H9 (cell line): ENCODE results near the gene ICAM4. TPM values are rescaled to one million over a fixed set of nuclear protein-coding genes. Genes with fewer than 3 reads are reported as not detected.

Experiments
- DNase-seq: peaks from one replicate; pipeline ENCODE4 v3.0.0-alpha.2; 2017
- H2AFZ ChIP-seq: one replicate; pipeline ENCODE4 v1.6.1; 2013; ENCODE audit warnings: mild to moderate bottlenecking, low read length, control low read depth, moderate library complexity
- H2AK5ac ChIP-seq: 2 replicates; pipeline ENCODE4 v1.6.1; 2013; ENCODE audit warnings: low read length, control low read depth, mixed read lengths; ENCODE audit not compliant: insufficient read length
- H2BK120ac ChIP-seq: one replicate; pipeline ENCODE4 v1.6.1; 2013; ENCODE audit warnings: low read depth, mild to moderate bottlenecking, low read length, control low read depth, inconsistent platforms; ENCODE audit not compliant: poor library complexity, severe bottlenecking
- H2BK12ac ChIP-seq: 2 replicates; pipeline ENCODE4 v1.6.1; 2013; ENCODE audit warnings: low read length, control low read depth, mixed read lengths, low read depth; ENCODE audit not compliant: insufficient read length
- H2BK15ac ChIP-seq: 2 replicates; pipeline ENCODE4 v1.6.1; 2013; ENCODE audit warnings: low read depth, low read length, control low read depth
- H2BK20ac ChIP-seq: one replicate; pipeline ENCODE4 v1.6.1; 2013; ENCODE audit warnings: low read depth, mild to moderate bottlenecking, low read length, control low read depth, inconsistent platforms; ENCODE audit not compliant: poor library complexity, severe bottlenecking
- H2BK5ac ChIP-seq: 2 replicates; pipeline ENCODE4 v1.6.1; 2013; ENCODE audit warnings: low read length, control low read depth, mixed read lengths; ENCODE audit not compliant: insufficient read length
- H3K14ac ChIP-seq: 2 replicates; pipeline ENCODE4 v1.6.1; 2013; ENCODE audit warnings: low read length, control low read depth; ENCODE audit not compliant: insufficient read depth
- H3K18ac ChIP-seq: 2 replicates; pipeline ENCODE4 v1.6.1; 2013; ENCODE audit warnings: low read depth, mild to moderate bottlenecking, mixed read lengths, low read length, control low read depth; ENCODE audit not compliant: insufficient read length
- H3K23ac ChIP-seq: 2 replicates; pipeline ENCODE4 v1.6.1; 2013; ENCODE audit warnings: low read length, control low read depth, mixed read lengths, low read depth; ENCODE audit not compliant: insufficient read length
- H3K23me2 ChIP-seq: 2 replicates; pipeline ENCODE4 v1.6.1; 2013; ENCODE audit warnings: low read depth, mild to moderate bottlenecking, mixed read lengths, low read length, control low read depth; ENCODE audit not compliant: insufficient read length, poor library complexity, severe bottlenecking
- H3K27ac ChIP-seq: 2 replicates; pipeline ENCODE4 v1.5.1; 2013; ENCODE audit warnings: low read length, control low read depth, mixed read lengths, low read depth; ENCODE audit not compliant: insufficient read length
- H3K27me3 ChIP-seq: 2 replicates; pipeline ENCODE4 v1.6.1; 2013; ENCODE audit warnings: low read length, control low read depth, inconsistent platforms; ENCODE audit not compliant: insufficient read depth
- H3K4ac ChIP-seq: 2 replicates; pipeline ENCODE4 v1.6.1; 2013; ENCODE audit warnings: low read depth, mild to moderate bottlenecking, control low read depth, inconsistent platforms, low read length, moderate library complexity
- H3K4me1 ChIP-seq: 2 replicates; pipeline ENCODE4 v1.6.1; 2013; ENCODE audit warnings: low read length, control low read depth, inconsistent platforms; ENCODE audit not compliant: insufficient read depth
- H3K4me2 ChIP-seq: 2 replicates; pipeline ENCODE4 v1.6.1; 2013; ENCODE audit warnings: low read length, control low read depth, mixed read lengths; ENCODE audit not compliant: insufficient read length, insufficient read depth
- H3K56ac ChIP-seq: 2 replicates; pipeline ENCODE4 v1.6.1; 2013; ENCODE audit warnings: low read depth, mild to moderate bottlenecking, mixed read lengths, low read length, control low read depth; ENCODE audit not compliant: insufficient read length
- H3K79me1 ChIP-seq: 2 replicates; pipeline ENCODE4 v1.6.1; 2013; ENCODE audit warnings: low read depth, mild to moderate bottlenecking, moderate library complexity, low read length, control low read depth, inconsistent platforms; ENCODE audit not compliant: insufficient read depth, poor library complexity, severe bottlenecking
- H3K79me2 ChIP-seq: 2 replicates; pipeline ENCODE4 v1.6.1; 2013; ENCODE audit warnings: low read length, control low read depth, inconsistent platforms; ENCODE audit not compliant: insufficient read depth
- H3K9ac ChIP-seq: 2 replicates; pipeline ENCODE4 v1.6.1; 2013; ENCODE audit warnings: low read length, control low read depth, mixed read lengths; ENCODE audit not compliant: insufficient read length; ENCODE audit errors: extremely low read depth
- H3K9me3 ChIP-seq: one replicate; pipeline ENCODE4 v1.6.1; 2013; ENCODE audit warnings: low read depth, low read length, inconsistent platforms; ENCODE audit not compliant: control insufficient read depth
- H3T11ph ChIP-seq: one replicate; pipeline ENCODE4 v1.6.1; 2013; ENCODE audit warnings: mild to moderate bottlenecking, low read length, control low read depth, inconsistent platforms
- H4K20me1 ChIP-seq: one replicate; pipeline ENCODE4 v1.6.1; 2013; ENCODE audit not compliant: control insufficient read depth, insufficient read length, insufficient read depth
- H4K5ac ChIP-seq: 2 replicates; pipeline ENCODE4 v1.6.1; 2013; ENCODE audit warnings: low read depth, mild to moderate bottlenecking, mixed read lengths, low read length, control low read depth; ENCODE audit not compliant: insufficient read length
- H4K8ac ChIP-seq: replicated peaks from 2 replicates; pipeline ENCODE4 v1.6.1; 2013; ENCODE audit warnings: low read length, control low read depth, mixed read lengths, low read depth; ENCODE audit not compliant: insufficient read length
- H4K91ac ChIP-seq: 2 replicates; pipeline ENCODE4 v1.6.1; 2013; ENCODE audit warnings: low read depth, mild to moderate bottlenecking, moderate library complexity, mixed read lengths, low read length, control low read depth; ENCODE audit not compliant: insufficient read length
- H3K27ac Mint-ChIP-seq, 3 experiments: 2 replicates in 2 of 3; 3 replicates in 1 of 3; pipeline ENCODE4 v1.8.0; 2020 to 2021; ENCODE audit warnings: mixed read lengths in 3 of 3, mild to moderate bottlenecking in 1 of 3, moderate library complexity in 1 of 3
- H3K27me3 Mint-ChIP-seq: 2 replicates; pipeline ENCODE4 v1.8.0; 2021; ENCODE audit warnings: low read depth, mild to moderate bottlenecking, moderate library complexity, mixed read lengths
- H3K36me3 Mint-ChIP-seq, 3 experiments: 2 replicates in 2 of 3; 3 replicates in 1 of 3; pipeline ENCODE4 v1.8.0; 2020 to 2021; ENCODE audit warnings: low read depth in 3 of 3, mixed read lengths in 3 of 3; ENCODE audit not compliant: insufficient read depth in 1 of 3
- H3K4me1 Mint-ChIP-seq, 2 experiments: 2 replicates each; pipeline ENCODE4 v1.8.0; 2020; ENCODE audit warnings: mixed read lengths in 2 of 2
- H3K4me3 Mint-ChIP-seq, 2 experiments: 2 replicates in 1 of 2; 3 replicates in 1 of 2; pipeline ENCODE4 v1.8.0; 2020 to 2021; ENCODE audit warnings: mild to moderate bottlenecking in 2 of 2, mixed read lengths in 2 of 2, moderate library complexity in 1 of 2
- H3K9me3 Mint-ChIP-seq, 2 experiments: 2 replicates in 1 of 2; 3 replicates in 1 of 2; pipeline ENCODE4 v1.8.0; 2020; ENCODE audit warnings: mild to moderate bottlenecking in 2 of 2, mixed read lengths in 2 of 2, moderate library complexity in 1 of 2
- CTCF ChIP-seq: fragments of 200-600 bp; sonication (generic); conservative IDR thresholded peaks from 3 replicates; pipeline ENCODE4 v1.8.0; 2021; ENCODE audit warnings: antibody characterized with exemption, mild to moderate bottlenecking
- whole genome bisulfite sequencing: extraction: QIAGEN DNeasy Blood & Tissue Kit; methylation state at CpG from one replicate; pipeline ENCODE4 v1.1.7; 2013; ENCODE audit warnings: missing lambda C conversion rate, low lambda C conversion rate, mixed read lengths; ENCODE audit not compliant: insufficient read length; ENCODE audit errors: extremely low coverage; 5-methylcytosine and 5-hydroxymethylcytosine counted together
- total RNA-seq: library from RNA; stranded (reverse); gene quantifications from 2 replicates; pipeline ENCODE4 v1.2.1, GENCODE V29; 2021

Gene ICAM4
- total RNA-seq, 1 experiment from 2014 or later: 1.1 TPM

- Histone ChIP-seq H3K56ac (no peak overlapping the region), H3K79me1 (no peaks in the 10 kb centered on the region), H3K14ac (no peak overlapping the region), H3K23ac (no peak overlapping the region), H2BK15ac (no peak overlapping the region), H3K4me1 (no peaks in the 10 kb centered on the region), H3K27ac (no peak overlapping the region), H2AK5ac (no peak overlapping the region), H3K27me3 (peaks cover 14% of the 10 kb centered on the region; the same call in 1 of the 2 replicates), H3K9me3 (no peaks in the 10 kb centered on the region), H4K20me1 (no peaks in the 10 kb centered on the region), H4K5ac (no peak overlapping the region), H3K4ac (no peak overlapping the region), H2BK5ac (no peak overlapping the region), H4K8ac (no peak overlapping the region), H3K18ac (no peak overlapping the region), H3K4me2 (no peak overlapping the region), H3K23me2 (peaks cover 21% of the 10 kb centered on the region), H2BK20ac (no peak overlapping the region), H3K9ac (no peak overlapping the region), H2AFZ (no peak overlapping the region), H2BK120ac (no peak overlapping the region), H3K79me2 (no peaks in the 10 kb centered on the region), H3T11ph (no peak overlapping the region), H2BK12ac (no peak overlapping the region), H4K91ac (no peak overlapping the region)
- Mint-ChIP-seq H3K27me3 (peaks cover 54% of the 10 kb centered on the region), H3K4me1 (peaks cover 7 to 26% of the 10 kb centered on the region in 2 experiments), H3K9me3 (peaks cover 0 to 3% of the 10 kb centered on the region in 2 experiments; a peak in 2 of 5 replicates), H3K27ac (no peak overlapping the region; a peak in 1 of 7 replicates), H3K36me3 (peaks cover 0 to 7% (median 0%) of the 10 kb centered on the region in 3 experiments; a peak in 3 of 7 replicates), H3K4me3 (no peak overlapping the region)
- whole genome bisulfite sequencing: no CpG with 5 or more reads among the region's 4 CpGs
- DNase-seq: no peak
- TF ChIP-seq CTCF: no peak
Measured at GRCh38 chr19:10285393-10285792, 1.4 kb upstream of the ICAM4 start.
